ENCODE results near the gene RRP1B. TPM values are rescaled to one million over a fixed set of nuclear protein-coding genes. Genes with fewer than 3 reads are reported as not detected.

RRP1B gene
- total RNA-seq, 3 donors from 2014 or later = 17.1 to 22.6 (median 22.1) TPM

DNA sequence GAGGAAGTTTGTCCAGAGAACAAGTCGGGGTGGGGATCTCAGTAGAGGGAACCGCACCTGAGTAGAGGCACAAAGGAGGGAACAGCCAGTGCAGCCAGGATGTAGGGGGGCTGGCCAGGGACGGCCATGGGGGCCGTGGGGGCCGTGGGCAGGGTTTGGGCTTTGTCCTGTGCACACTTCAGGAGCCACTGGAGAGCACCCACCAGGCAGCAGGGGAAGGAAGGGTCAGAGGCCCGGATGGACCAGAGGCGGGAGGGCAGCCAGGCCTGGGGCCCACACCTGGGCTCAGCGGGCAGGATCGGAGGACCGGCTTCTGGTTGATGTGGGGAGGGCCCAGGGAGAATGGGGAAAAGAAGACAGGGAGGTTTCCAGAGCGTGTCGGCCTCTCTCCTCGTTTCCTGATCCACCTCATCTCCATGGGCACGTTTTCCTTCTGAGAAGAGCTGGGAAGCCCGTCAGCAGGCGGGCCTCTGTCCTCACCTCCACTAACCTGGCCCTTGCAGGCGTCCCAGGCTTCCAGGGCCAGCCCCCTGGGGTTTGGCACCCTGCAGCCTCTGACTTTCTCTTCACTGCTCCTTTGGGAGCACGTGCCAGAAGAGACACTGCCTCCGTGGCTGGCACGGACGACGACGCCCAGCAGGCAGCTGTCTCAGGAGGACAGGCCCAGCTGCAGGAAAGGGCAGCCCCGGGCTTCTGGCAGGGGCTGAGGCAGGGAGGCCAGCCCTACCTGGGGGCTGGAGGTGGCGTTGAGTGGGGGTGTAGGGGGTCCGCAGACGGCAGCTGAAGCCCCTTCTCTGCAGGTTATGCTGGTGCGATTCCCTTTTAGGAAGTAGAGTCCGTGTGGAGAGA is 42.8 kb downstream of the RRP1B start:
- no peak overlapping the region for H3K27ac ChIP-seq
- H3K4me3 ChIP-seq = no peak overlapping the region
- DNase-seq (ENCODE audit: low spot score in 2 of 2) = no peak
- intact Hi-C loops (cut with DNase I; ENCODE audit: low total_unique reads) = no loop called here
- no peaks in the 10 kb centered on the region for H3K4me1 ChIP-seq
- H3K27me3 ChIP-seq = no peaks in the 10 kb centered on the region
- TF ChIP-seq POLR2AphosphoS5 (IDR thresholded peaks at IDR 0.05) = no peak
- no peak for TF ChIP-seq POLR2A (IDR thresholded peaks at IDR 0.05)
- TF ChIP-seq, protein P1, sequence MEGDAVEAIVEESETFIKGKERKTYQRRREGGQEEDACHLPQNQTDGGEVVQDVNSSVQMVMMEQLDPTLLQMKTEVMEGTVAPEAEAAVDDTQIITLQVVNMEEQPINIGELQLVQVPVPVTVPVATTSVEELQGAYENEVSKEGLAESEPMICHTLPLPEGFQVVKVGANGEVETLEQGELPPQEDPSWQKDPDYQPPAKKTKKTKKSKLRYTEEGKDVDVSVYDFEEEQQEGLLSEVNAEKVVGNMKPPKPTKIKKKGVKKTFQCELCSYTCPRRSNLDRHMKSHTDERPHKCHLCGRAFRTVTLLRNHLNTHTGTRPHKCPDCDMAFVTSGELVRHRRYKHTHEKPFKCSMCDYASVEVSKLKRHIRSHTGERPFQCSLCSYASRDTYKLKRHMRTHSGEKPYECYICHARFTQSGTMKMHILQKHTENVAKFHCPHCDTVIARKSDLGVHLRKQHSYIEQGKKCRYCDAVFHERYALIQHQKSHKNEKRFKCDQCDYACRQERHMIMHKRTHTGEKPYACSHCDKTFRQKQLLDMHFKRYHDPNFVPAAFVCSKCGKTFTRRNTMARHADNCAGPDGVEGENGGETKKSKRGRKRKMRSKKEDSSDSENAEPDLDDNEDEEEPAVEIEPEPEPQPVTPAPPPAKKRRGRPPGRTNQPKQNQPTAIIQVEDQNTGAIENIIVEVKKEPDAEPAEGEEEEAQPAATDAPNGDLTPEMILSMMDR (IDR thresholded peaks at IDR 0.05) = no peak
- no peaks in the 10 kb centered on the region for H3K36me3 ChIP-seq
- H3K9me3 ChIP-seq = no peaks in the 10 kb centered on the region

DNA sequence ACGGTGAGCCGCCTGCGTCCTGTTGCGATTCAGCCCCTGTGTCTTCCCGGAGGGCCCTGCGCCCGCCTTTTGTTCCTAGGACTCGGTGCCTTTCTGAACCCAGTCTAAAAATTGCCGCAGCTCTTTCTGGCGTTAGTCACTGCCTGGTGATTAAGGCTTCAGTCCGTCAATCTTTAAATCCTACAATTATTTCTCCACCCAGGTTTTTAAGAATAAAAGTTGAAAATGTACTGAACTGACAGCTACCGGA is 43.4 kb downstream of the RRP1B start:
- no peaks in the 10 kb centered on the region for H3K9me3 ChIP-seq
- no peaks in the 10 kb centered on the region for H3K36me3 ChIP-seq
- DNase-seq (ENCODE audit: low spot score in 2 of 2) = no peak
- no peaks in the 10 kb centered on the region for H3K27me3 ChIP-seq
- no peaks in the 10 kb centered on the region for H3K4me1 ChIP-seq
- no peak overlapping the region for H3K27ac ChIP-seq
- TF ChIP-seq POLR2AphosphoS5 (IDR thresholded peaks at IDR 0.05) (no peak), POLR2A (IDR thresholded peaks at IDR 0.05) (no peak)
- TF ChIP-seq, protein P1 (IDR thresholded peaks at IDR 0.05) = no peak
- intact Hi-C loops (cut with DNase I; ENCODE audit: low total_unique reads) = no loop called here
- no peak overlapping the region for H3K4me3 ChIP-seq

DNA sequence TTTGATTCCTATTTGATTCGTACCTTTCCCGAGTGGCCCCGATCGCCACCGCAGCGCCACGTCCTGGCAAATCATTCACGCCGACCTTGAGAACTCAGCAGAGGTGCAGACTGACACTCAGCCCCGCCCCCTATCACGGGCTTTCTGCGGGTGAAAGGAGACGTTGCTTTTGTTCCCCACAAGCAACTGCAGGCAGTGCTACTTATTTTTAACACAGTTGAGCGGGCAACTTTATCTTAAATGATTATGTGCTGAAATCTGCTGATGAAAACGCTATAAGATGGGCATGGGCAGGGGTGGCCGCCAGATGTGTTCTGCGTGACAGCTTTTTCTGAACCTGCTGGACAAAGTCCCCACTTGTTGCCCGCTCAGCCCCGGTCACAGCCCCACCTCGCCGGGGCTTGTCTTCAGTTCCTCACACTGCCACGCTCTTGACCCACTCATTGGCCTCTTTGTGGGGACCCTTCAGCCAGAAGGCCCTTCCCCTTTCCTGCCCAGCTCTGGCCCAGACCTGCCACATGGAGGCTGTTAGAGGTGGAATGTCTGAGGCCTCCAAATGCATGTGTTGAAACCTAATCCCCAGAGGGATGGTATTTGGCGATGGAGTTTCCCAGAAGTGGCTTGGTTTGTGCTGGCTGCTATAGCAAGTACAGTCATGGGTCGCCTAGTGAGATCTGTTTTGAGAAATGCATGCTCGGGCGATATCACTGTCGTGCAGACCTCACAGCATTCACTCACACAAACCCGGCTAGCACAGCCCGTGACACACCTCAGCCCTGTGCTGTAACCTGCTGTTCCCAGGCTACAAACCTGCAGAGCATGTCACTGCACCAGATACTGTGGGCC is 43.9 kb downstream of the RRP1B start:
- TF ChIP-seq, protein P1 (IDR thresholded peaks at IDR 0.05) = no peak
- no peak for TF ChIP-seq POLR2AphosphoS5 (IDR thresholded peaks at IDR 0.05)
- TF ChIP-seq POLR2A (IDR thresholded peaks at IDR 0.05) = no peak
- no peaks in the 10 kb centered on the region for H3K27me3 ChIP-seq
- no peaks in the 10 kb centered on the region for H3K36me3 ChIP-seq
- no peaks in the 10 kb centered on the region for H3K9me3 ChIP-seq
- no peak overlapping the region for H3K27ac ChIP-seq
- no peak for DNase-seq (ENCODE audit: low spot score in 2 of 2)
- intact Hi-C loops (cut with DNase I; ENCODE audit: low total_unique reads) = no loop called here
- no peak overlapping the region for H3K4me3 ChIP-seq
- no peaks in the 10 kb centered on the region for H3K4me1 ChIP-seq

DNA sequence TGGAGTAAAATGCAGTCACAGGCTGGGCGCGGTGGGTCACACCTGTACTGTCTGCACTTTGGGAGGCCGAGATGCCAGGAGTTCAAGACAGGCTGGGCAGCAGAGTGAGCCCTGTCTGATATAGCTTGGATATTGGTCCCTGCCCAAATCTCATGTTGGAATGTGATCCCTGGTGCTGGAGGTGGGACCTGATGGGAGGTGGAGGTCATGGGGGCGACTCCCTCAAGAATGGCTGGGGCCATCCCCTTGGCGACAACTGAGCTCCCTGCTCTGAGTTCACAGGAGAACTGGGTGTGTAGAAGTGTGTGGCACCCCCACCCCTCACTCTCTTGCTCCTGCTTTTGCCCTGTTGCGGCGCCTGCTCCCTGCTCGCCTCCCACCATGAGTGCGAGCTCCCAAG is 48.1 kb downstream of the RRP1B start:
- Histone ChIP-seq H3K9me3 (no peaks in the 10 kb centered on the region), H3K27me3 (no peaks in the 10 kb centered on the region), H3K4me3 (no peak overlapping the region), H3K36me3 (no peaks in the 10 kb centered on the region), H3K4me1 (no peaks in the 10 kb centered on the region), H3K27ac (no peak overlapping the region)
- TF ChIP-seq POLR2AphosphoS5 (IDR thresholded peaks at IDR 0.05) (no peak), POLR2A (IDR thresholded peaks at IDR 0.05) (no peak)
- TF ChIP-seq, protein P1 (IDR thresholded peaks at IDR 0.05) = no peak
- no peak for DNase-seq (ENCODE audit: low spot score in 2 of 2)
- intact Hi-C loops (cut with DNase I; ENCODE audit: low total_unique reads) = no loop called here

DNA sequence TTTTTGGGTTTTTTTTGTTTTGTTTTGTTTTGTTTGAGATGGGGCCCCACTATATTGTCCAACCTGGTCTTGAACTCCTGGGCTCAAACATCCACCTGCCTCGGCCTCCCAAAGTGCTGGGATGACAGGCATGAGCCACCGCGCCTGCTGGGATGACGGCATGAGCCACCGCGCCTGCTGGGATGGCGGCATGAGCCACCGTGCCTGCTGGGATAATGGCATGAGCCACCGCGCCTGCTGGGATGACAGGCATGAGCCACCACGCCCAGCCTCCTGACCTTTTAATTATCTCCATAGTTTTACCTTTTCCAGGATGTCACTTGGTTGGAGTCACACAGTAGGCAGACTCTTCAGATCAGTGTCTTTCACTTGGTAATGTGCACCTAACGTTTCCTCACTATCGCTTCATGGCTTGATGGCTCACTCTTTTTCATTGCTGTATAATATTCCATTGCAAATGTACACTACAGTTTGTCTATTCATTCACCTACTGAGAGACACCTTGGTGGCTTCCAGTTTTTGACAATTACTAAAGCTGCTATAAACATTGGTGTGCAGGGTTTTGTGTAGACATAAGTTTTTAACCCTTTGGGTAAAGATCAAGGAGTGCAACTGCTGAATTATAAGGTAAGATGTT is 49.5 kb downstream of the RRP1B start:
- Histone ChIP-seq H3K4me3 (no peak overlapping the region), H3K9me3 (no peaks in the 10 kb centered on the region), H3K27ac (no peak overlapping the region), H3K27me3 (no peaks in the 10 kb centered on the region), H3K36me3 (no peaks in the 10 kb centered on the region), H3K4me1 (no peaks in the 10 kb centered on the region)
- intact Hi-C loops (cut with DNase I; ENCODE audit: low total_unique reads) = no loop called here
- DNase-seq (ENCODE audit: low spot score in 2 of 2) = no peak
- TF ChIP-seq, protein P1 (IDR thresholded peaks at IDR 0.05) = no peak
- no peak for TF ChIP-seq POLR2A (IDR thresholded peaks at IDR 0.05)
- no peak for TF ChIP-seq POLR2AphosphoS5 (IDR thresholded peaks at IDR 0.05)
